Caco-2 (cell line): ENCODE data around the gene PACSIN2. TPM values are rescaled to one million over a fixed set of nuclear protein-coding genes. Genes with fewer than 3 reads are reported as not detected.

ENCODE experiments used
- BruUV-seq: library from RNA; stranded (reverse); fragments of 400-500 nt; replicated peaks from 2 replicates; lab custom pipeline; 2021; lab: Mats Ljungman, UMichigan
- CTCF ChIA-PET: fragments of 300-600 bp; sonication (Branson Sonifier 250); formaldehyde crosslinking; loops from one replicate; lab custom pipeline; 2022; ENCODE audit warnings: antibody characterized with exemption; lab: Charles Lee
- POLR2A ChIA-PET: fragments of 300-600 bp; sonication (Branson Sonifier 250); formaldehyde crosslinking; loops from one replicate; lab custom pipeline; 2022; ENCODE audit warnings: antibody characterized with exemption; lab: Charles Lee
- DNase-seq, 2 experiments: peaks; one replicate each; pipeline versions ENCODE4 v3.0.0 to v3.0.0-alpha.2; 2020 to 2022
- H3K27me3 ChIP-seq: replicated peaks from 2 replicates; pipeline ENCODE4 v1.6.0; 2011; ENCODE audit warnings: low read length; ENCODE audit not compliant: control insufficient read depth, insufficient read depth
- H3K36me3 ChIP-seq: 2 replicates; pipeline ENCODE4 v1.5.1; 2011; ENCODE audit warnings: low read length; ENCODE audit not compliant: control insufficient read depth, insufficient read depth
- H3K4me1 ChIP-seq: fragments of 250-450 bp; sonication (Bioruptor Pico); 2 replicates; pipeline ENCODE4 v1.5.1; 2020; ENCODE audit warnings: mild to moderate bottlenecking
- H3K4me3 ChIP-seq: 2 replicates; pipeline ENCODE4 v1.5.1; 2011; ENCODE audit warnings: low read depth, mild to moderate bottlenecking, control low read depth, low read length
- H3K9me3 ChIP-seq: fragments of 250-450 bp; sonication (Bioruptor Pico); 2 replicates; pipeline ENCODE4 v1.5.1; 2020; ENCODE audit warnings: mild to moderate bottlenecking, moderate library complexity
- H3K27ac Mint-ChIP-seq: one replicate; pipeline ENCODE4 v1.8.0; 2022; ENCODE audit warnings: mixed read lengths; ENCODE audit not compliant: unreplicated experiment
- H3K27me3 Mint-ChIP-seq: one replicate; pipeline ENCODE4 v1.8.0; 2022; ENCODE audit warnings: mixed read lengths; ENCODE audit not compliant: insufficient read depth, unreplicated experiment
- H3K36me3 Mint-ChIP-seq: one replicate; pipeline ENCODE4 v1.8.0; 2022; ENCODE audit warnings: mild to moderate bottlenecking, mixed read lengths; ENCODE audit not compliant: insufficient read depth, unreplicated experiment
- H3K4me1 Mint-ChIP-seq: one replicate; pipeline ENCODE4 v1.8.0; 2022; ENCODE audit warnings: low read depth, mixed read lengths; ENCODE audit not compliant: unreplicated experiment
- H3K4me3 Mint-ChIP-seq: one replicate; pipeline ENCODE4 v1.8.0; 2022; ENCODE audit warnings: mild to moderate bottlenecking, moderate library complexity, mixed read lengths; ENCODE audit not compliant: unreplicated experiment
- H3K9me3 Mint-ChIP-seq: one replicate; pipeline ENCODE4 v1.8.0; 2022; ENCODE audit warnings: mixed read lengths; ENCODE audit not compliant: unreplicated experiment
- intact Hi-C: fragments of 100-400 bp; cut with micrococcal nuclease; formaldehyde crosslinking; loops from one replicate; pipeline ENCODE4 v1.10.0; 2022; ENCODE audit not compliant: unreplicated experiment
- total RNA-seq: library from RNA; stranded (reverse); gene quantifications from 2 replicates; pipeline ENCODE4 v1.2.3, GENCODE V29; 2022
- TF ChIP-seq, protein P1 (sequence below), 2 experiments: fragments of 200-600 bp in 1 of 2; IDR thresholded peaks; 1 replicate in 1 of 2; 2 replicates in 1 of 2; pipeline versions ENCODE4 v1.5.1 to v1.8.0; 2011 to 2022; ENCODE audit warnings: antibody characterized with exemption in 1 of 2, control low read depth in 1 of 2, inconsistent platforms in 1 of 2, low read depth in 1 of 2, low read length in 1 of 2, mild to moderate bottlenecking in 1 of 2, moderate library complexity in 1 of 2; ENCODE audit not compliant: insufficient read depth in 1 of 2, severe bottlenecking in 1 of 2, unreplicated experiment in 1 of 2

PACSIN2 gene
- total RNA-seq, 1 experiment from 2014 or later, result 122 TPM

DNA sequence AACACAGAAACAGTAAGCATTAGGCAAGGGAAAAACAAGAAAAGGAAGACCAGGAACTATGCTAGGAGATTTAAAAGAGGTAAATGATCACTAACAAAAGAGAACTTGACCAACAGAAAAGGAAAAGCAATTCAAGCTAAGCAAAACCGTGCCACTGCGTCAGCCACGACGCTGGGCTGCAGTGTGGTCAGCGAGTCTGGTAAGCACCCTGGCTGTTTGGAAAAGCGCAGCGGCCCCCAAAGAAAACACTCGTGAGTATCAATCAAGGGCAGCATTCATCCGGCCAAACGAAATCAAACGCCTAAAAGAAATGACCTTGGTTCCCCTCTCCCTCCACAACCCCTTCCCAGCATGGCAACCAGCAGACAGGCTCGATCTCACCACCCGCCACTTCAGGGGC is 28.8 kb downstream of the PACSIN2 start:
- ChIA-PET POLR2A (no interaction called here), CTCF (no interaction called here)
- no peak for DNase-seq
- TF ChIP-seq, protein P1, sequence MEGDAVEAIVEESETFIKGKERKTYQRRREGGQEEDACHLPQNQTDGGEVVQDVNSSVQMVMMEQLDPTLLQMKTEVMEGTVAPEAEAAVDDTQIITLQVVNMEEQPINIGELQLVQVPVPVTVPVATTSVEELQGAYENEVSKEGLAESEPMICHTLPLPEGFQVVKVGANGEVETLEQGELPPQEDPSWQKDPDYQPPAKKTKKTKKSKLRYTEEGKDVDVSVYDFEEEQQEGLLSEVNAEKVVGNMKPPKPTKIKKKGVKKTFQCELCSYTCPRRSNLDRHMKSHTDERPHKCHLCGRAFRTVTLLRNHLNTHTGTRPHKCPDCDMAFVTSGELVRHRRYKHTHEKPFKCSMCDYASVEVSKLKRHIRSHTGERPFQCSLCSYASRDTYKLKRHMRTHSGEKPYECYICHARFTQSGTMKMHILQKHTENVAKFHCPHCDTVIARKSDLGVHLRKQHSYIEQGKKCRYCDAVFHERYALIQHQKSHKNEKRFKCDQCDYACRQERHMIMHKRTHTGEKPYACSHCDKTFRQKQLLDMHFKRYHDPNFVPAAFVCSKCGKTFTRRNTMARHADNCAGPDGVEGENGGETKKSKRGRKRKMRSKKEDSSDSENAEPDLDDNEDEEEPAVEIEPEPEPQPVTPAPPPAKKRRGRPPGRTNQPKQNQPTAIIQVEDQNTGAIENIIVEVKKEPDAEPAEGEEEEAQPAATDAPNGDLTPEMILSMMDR (IDR thresholded peaks at IDR 0.05; ENCODE audit: insufficient read depth in 1 of 2, low read depth in 1 of 2, low read length in 1 of 2, severe bottlenecking in 1 of 2, unreplicated experiment in 1 of 2), result no peak
- Histone ChIP-seq H3K4me3 (no peak overlapping the region), H3K4me1 (peaks cover 25% of the 10 kb centered on the region), H3K9me3 (no peaks in the 10 kb centered on the region), H3K27me3 (no peaks in the 10 kb centered on the region), H3K36me3 (no peaks in the 10 kb centered on the region)
- Mint-ChIP-seq H3K27me3 (no peaks in the 10 kb centered on the region), H3K9me3 (no peaks in the 10 kb centered on the region), H3K36me3 (peaks cover 45% of the 10 kb centered on the region), H3K4me1 (peaks cover 30% of the 10 kb centered on the region), H3K4me3 (no peak overlapping the region), H3K27ac (peak overlapping the region; percentile 2)
- no TSS peak for BruUV-seq
- intact Hi-C loops, result no loop called here

DNA sequence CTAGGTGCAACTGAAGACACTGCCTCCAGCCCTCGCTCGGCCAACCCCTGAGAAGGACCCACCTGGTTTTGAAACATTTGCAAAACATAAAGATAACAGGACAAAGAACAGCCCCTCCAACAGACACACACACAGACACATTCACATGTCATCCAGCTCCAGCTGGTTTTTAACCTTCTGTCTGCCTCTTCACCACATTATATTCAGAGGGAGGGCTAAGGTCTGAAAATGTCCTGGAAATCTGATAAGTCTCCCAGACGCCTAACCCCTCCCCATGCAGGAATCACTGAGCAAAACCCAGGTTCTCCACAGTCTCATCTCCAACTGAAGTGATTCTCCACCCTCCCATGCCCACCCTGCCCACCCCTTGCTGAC is 29.4 kb downstream of the PACSIN2 start:
- Histone ChIP-seq H3K4me1 (peaks cover 19% of the 10 kb centered on the region), H3K36me3 (no peaks in the 10 kb centered on the region), H3K27me3 (no peaks in the 10 kb centered on the region), H3K9me3 (no peaks in the 10 kb centered on the region), H3K4me3 (no peak overlapping the region)
- Mint-ChIP-seq H3K36me3 (peaks cover 39% of the 10 kb centered on the region), H3K4me3 (no peak overlapping the region), H3K9me3 (no peaks in the 10 kb centered on the region), H3K27ac (peak overlapping the region; percentile 2), H3K27me3 (no peaks in the 10 kb centered on the region), H3K4me1 (peaks cover 24% of the 10 kb centered on the region)
- DNase-seq, result no peak
- intact Hi-C loops, result no loop called here
- CTCF ChIA-PET, result no interaction called here
- POLR2A ChIA-PET, result no interaction called here
- TF ChIP-seq, protein P1 (IDR thresholded peaks at IDR 0.05; ENCODE audit: insufficient read depth in 1 of 2, low read depth in 1 of 2, low read length in 1 of 2, severe bottlenecking in 1 of 2, unreplicated experiment in 1 of 2), result no peak
- no TSS peak for BruUV-seq

DNA sequence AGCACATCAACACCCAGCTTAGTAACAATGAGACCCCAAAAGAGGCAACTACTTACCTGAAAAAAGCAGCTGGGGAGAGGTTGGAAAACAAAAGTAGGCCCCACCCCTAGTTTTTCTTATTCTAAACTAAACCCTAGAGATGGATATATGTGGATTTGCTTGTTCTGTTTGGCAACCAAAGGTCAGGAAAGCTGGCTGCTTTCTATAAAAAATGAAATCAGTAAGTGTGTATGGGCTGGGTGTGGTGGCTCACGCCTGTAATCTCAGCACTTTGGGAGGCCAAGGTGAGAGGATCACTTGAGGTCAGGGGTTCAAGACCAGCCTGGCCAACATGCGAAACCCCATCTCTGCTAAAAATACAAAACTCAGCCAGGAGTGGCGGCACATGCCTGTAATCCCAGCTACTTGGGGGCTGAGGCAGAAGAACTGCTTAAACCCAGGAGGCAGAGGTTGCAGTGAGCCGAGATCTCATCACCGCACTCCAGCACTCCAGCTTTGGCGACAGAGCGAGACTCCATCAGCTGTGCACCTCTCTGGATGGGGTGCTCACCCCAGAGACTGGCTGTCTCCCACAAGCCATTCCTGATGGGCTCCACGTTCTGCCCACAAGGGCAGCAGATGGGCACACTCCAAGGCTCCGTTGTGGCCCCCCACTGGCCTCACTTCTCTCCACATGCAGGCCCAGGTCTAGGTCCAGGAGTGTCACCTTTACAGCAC is 30.0 kb downstream of the PACSIN2 start:
- Histone ChIP-seq H3K4me3 (no peak overlapping the region), H3K36me3 (no peaks in the 10 kb centered on the region), H3K4me1 (peaks cover 14% of the 10 kb centered on the region), H3K27me3 (no peaks in the 10 kb centered on the region), H3K9me3 (no peaks in the 10 kb centered on the region)
- TF ChIP-seq, protein P1 (IDR thresholded peaks at IDR 0.05; ENCODE audit: insufficient read depth in 1 of 2, low read depth in 1 of 2, low read length in 1 of 2, severe bottlenecking in 1 of 2, unreplicated experiment in 1 of 2), result no peak
- CTCF ChIA-PET, result no interaction called here
- Mint-ChIP-seq H3K27ac (peak overlapping the region; percentile 16), H3K4me3 (no peak overlapping the region), H3K9me3 (no peaks in the 10 kb centered on the region), H3K27me3 (no peaks in the 10 kb centered on the region), H3K4me1 (peaks cover 18% of the 10 kb centered on the region), H3K36me3 (peaks cover 34% of the 10 kb centered on the region)
- no peak for DNase-seq
- intact Hi-C loops, result no loop called here
- POLR2A ChIA-PET, result no interaction called here
- BruUV-seq, result no TSS peak
